Activated T-cell treated with anti-CD3 and anti-CD28 coated beads, Interleukin-2, amount 50 U/mL, for 72 hours (primary cell): ENCODE results near the gene LTBP1. TPM values are rescaled to one million over a fixed set of nuclear protein-coding genes. Genes with fewer than 3 reads are reported as not detected.

Source experiments
- ATAC-seq, 2 donors: fragments of 150-1000 bp; cut with Tn5 transposase; replicated peaks in 1 of 2; 2 replicates each; pipeline ENCODE4 v1.10.0; 2021; ENCODE audit warnings: moderate library complexity in 2 of 2, mild to moderate bottlenecking in 1 of 2
- DNase-seq, 2 donors: peaks; one replicate each; pipeline ENCODE4 v3.0.0; 2021 to 2022; ENCODE audit warnings: mixed read lengths in 1 of 2
- H3K27ac Mint-ChIP-seq: one replicate; pipeline ENCODE4 v1.8.0; 2022; ENCODE audit warnings: mild to moderate bottlenecking, moderate library complexity, mixed read lengths
- H3K27me3 Mint-ChIP-seq: one replicate; pipeline ENCODE4 v1.8.0; 2022; ENCODE audit warnings: low read depth, mixed read lengths
- H3K36me3 Mint-ChIP-seq, 2 donors: one replicate each; pipeline ENCODE4 v1.8.0; 2022; ENCODE audit warnings: mixed read lengths in 2 of 2, mild to moderate bottlenecking in 1 of 2; ENCODE audit not compliant: insufficient read depth in 2 of 2
- H3K4me1 Mint-ChIP-seq: one replicate; pipeline ENCODE4 v1.8.0; 2022; ENCODE audit warnings: low read depth, mixed read lengths
- H3K4me3 Mint-ChIP-seq, 2 donors: one replicate each; pipeline ENCODE4 v1.8.0; 2022; ENCODE audit warnings: mild to moderate bottlenecking in 2 of 2, mixed read lengths in 2 of 2, moderate library complexity in 2 of 2
- H3K9me3 Mint-ChIP-seq, 2 donors: one replicate each; pipeline ENCODE4 v1.8.0; 2022; ENCODE audit warnings: mixed read lengths in 2 of 2
- total RNA-seq, 2 donors: library from RNA; stranded (reverse); gene quantifications; one replicate each; pipeline ENCODE4 v1.2.3, GENCODE V29; 2022

The LTBP1 gene
- total RNA-seq, 2 donors from 2014 or later = 0.50 to 0.67 TPM

- H3K36me3 Mint-ChIP-seq = no peaks in the 10 kb centered on the region
- peaks cover 22% of the 10 kb centered on the region for H3K4me1 Mint-ChIP-seq
- ATAC-seq (no peak), DNase-seq (no peak)
- no peak overlapping the region for H3K27ac Mint-ChIP-seq
- H3K27me3 Mint-ChIP-seq = peaks cover 27% of the 10 kb centered on the region
- peaks cover 0 to 4% of the 10 kb centered on the region in 2 donors for H3K9me3 Mint-ChIP-seq
- H3K4me3 Mint-ChIP-seq = no peak overlapping the region
These were observed 127.4 kb downstream of the LTBP1 start for GRCh38 chr2:33074197-33074596.

GRCh38 chr2:33077311-33077710, 130.6 kb downstream of the LTBP1 start:
- H3K27me3 Mint-ChIP-seq = peaks cover 8% of the 10 kb centered on the region
- ATAC-seq (no peak), DNase-seq (no peak)
- no peaks in the 10 kb centered on the region for H3K9me3 Mint-ChIP-seq
- H3K4me1 Mint-ChIP-seq = no peaks in the 10 kb centered on the region
- H3K27ac Mint-ChIP-seq = no peak overlapping the region
- no peaks in the 10 kb centered on the region for H3K36me3 Mint-ChIP-seq
- no peak overlapping the region for H3K4me3 Mint-ChIP-seq

- H3K27me3 Mint-ChIP-seq = peaks cover 6% of the 10 kb centered on the region
- ATAC-seq = peak in 1 of 2 donors; percentile 74
- no peaks in the 10 kb centered on the region for H3K36me3 Mint-ChIP-seq
These were observed 131.1 kb downstream of the LTBP1 start for GRCh38 chr2:33077844-33078243.

GRCh38 chr2:33081691-33082090, 134.9 kb downstream of the LTBP1 start:
- no peaks in the 10 kb centered on the region for H3K4me1 Mint-ChIP-seq
- no peak for ATAC-seq
- no peak for DNase-seq
- H3K9me3 Mint-ChIP-seq = no peaks in the 10 kb centered on the region
- peaks cover 32% of the 10 kb centered on the region for H3K27me3 Mint-ChIP-seq
- H3K4me3 Mint-ChIP-seq = no peak overlapping the region
- H3K27ac Mint-ChIP-seq = no peak overlapping the region
- no peaks in the 10 kb centered on the region for H3K36me3 Mint-ChIP-seq

More at GRCh38 chr2:33077844-33078243, 131.1 kb downstream of the LTBP1 start:
- no peak overlapping the region for H3K4me3 Mint-ChIP-seq
- H3K9me3 Mint-ChIP-seq = no peaks in the 10 kb centered on the region
- DNase-seq = peak in 1 of 2 donors; percentile 5
- H3K4me1 Mint-ChIP-seq = no peaks in the 10 kb centered on the region
- no peak overlapping the region for H3K27ac Mint-ChIP-seq

- Mint-ChIP-seq H3K9me3 (no peaks in the 10 kb centered on the region), H3K4me1 (no peaks in the 10 kb centered on the region), H3K4me3 (no peak overlapping the region), H3K27ac (no peak overlapping the region), H3K36me3 (no peaks in the 10 kb centered on the region), H3K27me3 (peaks cover 32% of the 10 kb centered on the region)
- no peak for DNase-seq
- no peak for ATAC-seq
These were observed 137.1 kb downstream of the LTBP1 start for GRCh38 chr2:33083699-33084387.

GRCh38 chr2:33084433-33084832, 137.7 kb downstream of the LTBP1 start:
- H3K27me3 Mint-ChIP-seq = peaks cover 32% of the 10 kb centered on the region
- no peak for DNase-seq
- H3K9me3 Mint-ChIP-seq = no peaks in the 10 kb centered on the region
- H3K27ac Mint-ChIP-seq = no peak overlapping the region
- H3K36me3 Mint-ChIP-seq = no peaks in the 10 kb centered on the region
- no peaks in the 10 kb centered on the region for H3K4me1 Mint-ChIP-seq
- no peak for ATAC-seq
- H3K4me3 Mint-ChIP-seq = no peak overlapping the region

GRCh38 chr2:33085646-33086045, 138.9 kb downstream of the LTBP1 start:
- no peak for ATAC-seq
- Mint-ChIP-seq H3K36me3 (no peaks in the 10 kb centered on the region), H3K27ac (no peak overlapping the region), H3K27me3 (peaks cover 40% of the 10 kb centered on the region), H3K9me3 (no peaks in the 10 kb centered on the region), H3K4me1 (no peaks in the 10 kb centered on the region), H3K4me3 (no peak overlapping the region)
- DNase-seq = no peak

- ATAC-seq = no peak
- peaks cover 40% of the 10 kb centered on the region for H3K27me3 Mint-ChIP-seq
- no peaks in the 10 kb centered on the region for H3K36me3 Mint-ChIP-seq
- DNase-seq = no peak
- no peak overlapping the region for H3K27ac Mint-ChIP-seq
- H3K9me3 Mint-ChIP-seq = no peaks in the 10 kb centered on the region
- no peaks in the 10 kb centered on the region for H3K4me1 Mint-ChIP-seq
- no peak overlapping the region for H3K4me3 Mint-ChIP-seq
These were observed 139.8 kb downstream of the LTBP1 start for GRCh38 chr2:33086400-33087015.

- H3K4me1 Mint-ChIP-seq = no peaks in the 10 kb centered on the region
- no peak overlapping the region for H3K4me3 Mint-ChIP-seq
- no peak for ATAC-seq
- H3K36me3 Mint-ChIP-seq = no peaks in the 10 kb centered on the region
- no peaks in the 10 kb centered on the region for H3K9me3 Mint-ChIP-seq
- DNase-seq = no peak
- H3K27ac Mint-ChIP-seq = no peak overlapping the region
- peaks cover 25% of the 10 kb centered on the region for H3K27me3 Mint-ChIP-seq
These were observed 143.9 kb downstream of the LTBP1 start for GRCh38 chr2:33090553-33091134.

- no peak overlapping the region for H3K4me3 Mint-ChIP-seq
These were observed 144.9 kb downstream of the LTBP1 start for GRCh38 chr2:33091541-33092123.

GRCh38 chr2:33093283-33093993, 146.7 kb downstream of the LTBP1 start:
- Mint-ChIP-seq H3K27me3 (peaks cover 27% of the 10 kb centered on the region), H3K36me3 (no peaks in the 10 kb centered on the region), H3K9me3 (no peaks in the 10 kb centered on the region), H3K4me1 (no peaks in the 10 kb centered on the region), H3K4me3 (no peak overlapping the region), H3K27ac (no peak overlapping the region)
- DNase-seq (no peak), ATAC-seq (no peak)

More at GRCh38 chr2:33091541-33092123, 144.9 kb downstream of the LTBP1 start:
- no peaks in the 10 kb centered on the region for H3K36me3 Mint-ChIP-seq
- no peak overlapping the region for H3K27ac Mint-ChIP-seq
- no peaks in the 10 kb centered on the region for H3K4me1 Mint-ChIP-seq
- DNase-seq = no peak
- H3K27me3 Mint-ChIP-seq = peaks cover 25% of the 10 kb centered on the region
- H3K9me3 Mint-ChIP-seq = no peaks in the 10 kb centered on the region
- no peak for ATAC-seq

GRCh38 chr2:33094303-33094702, 147.6 kb downstream of the LTBP1 start:
- Mint-ChIP-seq H3K27me3 (peaks cover 27% of the 10 kb centered on the region), H3K4me3 (no peak overlapping the region), H3K4me1 (no peaks in the 10 kb centered on the region), H3K9me3 (no peaks in the 10 kb centered on the region), H3K27ac (no peak overlapping the region), H3K36me3 (no peaks in the 10 kb centered on the region)
- ATAC-seq (no peak), DNase-seq (no peak)

GRCh38 chr2:33099989-33100388, 153.2 kb downstream of the LTBP1 start:
- Mint-ChIP-seq H3K9me3 (no peaks in the 10 kb centered on the region), H3K27me3 (peaks cover 34% of the 10 kb centered on the region), H3K4me1 (no peaks in the 10 kb centered on the region), H3K27ac (no peak overlapping the region), H3K36me3 (peaks cover 0 to 1% of the 10 kb centered on the region in 2 donors), H3K4me3 (no peak overlapping the region)
- ATAC-seq = no peak
- no peak for DNase-seq
